Measurements from ENCODE around the gene CNTN5. TPM values are rescaled to one million over a fixed set of nuclear protein-coding genes. Genes with fewer than 3 reads are reported as not detected.

CNTN5 gene
- not detected in 2 replicates for total RNA-seq

GRCh38 chr11:99020352-99021225, at the start of gene CNTN5:
TSS of gene CNTN5 (plus strand) at chr11:99020949.

All from bladder microvascular endothelial cell (primary cell).